Ammon's horn (tissue), 1 donor: ENCODE results near the gene MACROD2.
A peak's percentile ranks its signal among the peaks of the same experiment; 100 is the strongest.
"Not testable (repeated sequence)": the region's sequence is repeated elsewhere in the genome, so short reads cannot be mapped to it uniquely, and the experiment has no call there.

Experiments
- DNase-seq: peaks from one replicate; pipeline ENCODE4 v3.0.0-alpha.2; 2016; ENCODE audit warnings: low spot score

The MACROD2 gene

GRCh38 chr20:14992961-14993360 is 997.6 kb downstream of the MACROD2 start:
- DNase-seq: no peak

- DNase-seq: no peak
Measured at GRCh38 chr20:14996883-14997672, 1001.8 kb downstream of the MACROD2 start.

- DNase-seq: no peak
Measured at GRCh38 chr20:14997791-14998190, 1002.5 kb downstream of the MACROD2 start.

- no peak for DNase-seq
Measured at GRCh38 chr20:15005300-15005986, 1010.1 kb downstream of the MACROD2 start.

- DNase-seq: no peak
Measured at GRCh38 chr20:15011631-15012030, 1016.3 kb downstream of the MACROD2 start.

GRCh38 chr20:15012566-15012965 is 1017.2 kb downstream of the MACROD2 start:
- DNase-seq: peak; percentile 20

DNA sequence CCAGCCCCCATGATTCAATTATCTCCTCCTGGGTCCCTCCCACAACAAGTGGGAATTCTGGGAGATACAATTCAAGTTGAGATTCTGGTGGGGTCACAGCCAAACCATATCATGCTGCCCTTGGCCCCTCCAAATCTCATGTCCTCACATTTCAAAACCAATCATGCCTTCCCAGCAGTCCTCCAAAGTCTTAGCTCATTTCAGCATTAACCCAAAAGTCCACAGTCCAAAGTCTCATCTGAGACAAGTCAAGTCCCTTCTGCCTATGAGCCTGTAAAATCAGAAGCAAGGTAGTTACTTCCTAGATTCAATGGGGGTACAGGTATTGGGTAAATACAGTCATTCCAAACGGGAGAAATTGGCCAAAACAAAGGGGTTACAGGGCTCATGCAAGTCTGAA is 1021.6 kb downstream of the MACROD2 start:
- DNase-seq: not testable (repeated sequence)

DNA sequence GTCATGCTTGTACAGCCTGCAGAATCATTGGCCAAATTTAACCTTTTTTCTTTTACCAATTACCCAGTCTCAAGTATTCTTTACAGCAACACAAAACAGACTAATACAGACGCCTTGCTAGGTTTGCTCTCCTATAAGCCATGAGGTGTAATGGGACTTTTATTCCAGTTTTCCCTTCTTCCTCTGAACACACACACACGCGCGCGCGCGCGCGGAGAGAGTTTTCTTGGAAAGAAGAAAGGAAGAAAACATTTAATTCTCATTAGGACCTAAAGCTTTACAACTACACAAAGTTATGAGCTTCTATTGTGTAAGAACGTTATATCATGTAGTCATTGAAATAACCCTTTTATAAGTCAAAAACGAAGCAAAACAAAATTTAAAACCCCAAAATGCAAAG is 1023.6 kb downstream of the MACROD2 start:
- no peak for DNase-seq

DNA sequence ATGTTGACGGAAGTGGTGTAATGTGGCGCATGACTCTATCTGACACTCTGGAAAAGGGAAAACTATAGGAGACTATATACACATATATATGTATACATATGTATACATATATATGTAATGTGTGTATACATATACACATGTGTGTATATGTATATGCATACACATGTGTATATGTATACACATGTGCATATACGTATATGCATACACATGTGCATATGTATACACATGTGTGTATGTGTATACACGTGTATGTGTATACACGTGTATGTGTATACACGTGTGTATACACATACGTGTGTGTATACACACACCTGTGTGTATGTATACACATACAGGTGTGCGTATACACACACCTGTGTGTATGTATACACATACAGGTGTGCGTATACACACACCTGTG is 1025.5 kb downstream of the MACROD2 start:
- DNase-seq: no peak

DNA sequence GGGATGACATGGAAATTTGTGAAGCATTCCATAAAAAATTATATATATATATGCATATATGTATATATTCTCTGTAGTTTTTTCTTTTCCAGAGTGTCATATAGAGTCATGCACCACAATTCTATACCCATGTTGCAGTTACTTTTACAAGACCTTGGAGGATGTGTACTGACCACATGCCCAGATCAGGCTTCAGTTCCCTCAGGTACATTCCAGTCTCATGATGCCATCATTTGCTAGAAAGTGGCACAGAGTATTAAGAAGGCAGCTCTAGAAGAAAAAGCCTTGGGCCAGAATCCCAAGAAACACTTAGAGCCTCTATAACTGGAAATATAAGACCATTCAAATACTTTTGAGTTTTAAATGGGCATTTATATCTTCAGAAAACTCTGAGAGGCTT is 1027.6 kb downstream of the MACROD2 start:
- no peak for DNase-seq

GRCh38 chr20:15026759-15027158 is 1031.4 kb downstream of the MACROD2 start:
- no peak for DNase-seq

DNA sequence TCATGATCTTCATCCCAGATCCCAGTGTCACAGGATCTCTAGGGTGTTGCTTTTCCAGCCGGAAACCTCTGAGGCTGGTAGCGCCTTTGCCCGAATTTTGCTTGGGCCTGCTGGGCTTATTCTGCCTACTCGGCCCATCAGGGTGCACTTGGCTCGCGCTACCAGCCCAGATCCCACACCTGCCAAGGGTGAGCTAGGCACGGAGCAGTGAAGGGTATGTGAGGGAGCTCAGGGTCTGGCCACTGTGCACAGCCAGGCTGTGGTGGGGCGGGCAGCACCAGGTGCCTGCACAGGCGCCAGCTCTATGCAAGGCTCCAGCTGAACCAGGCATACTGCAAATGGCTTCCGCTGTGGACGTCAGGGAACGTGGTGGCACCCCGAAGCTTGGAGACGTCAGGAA is 1035.5 kb downstream of the MACROD2 start:
- DNase-seq: no peak

DNA sequence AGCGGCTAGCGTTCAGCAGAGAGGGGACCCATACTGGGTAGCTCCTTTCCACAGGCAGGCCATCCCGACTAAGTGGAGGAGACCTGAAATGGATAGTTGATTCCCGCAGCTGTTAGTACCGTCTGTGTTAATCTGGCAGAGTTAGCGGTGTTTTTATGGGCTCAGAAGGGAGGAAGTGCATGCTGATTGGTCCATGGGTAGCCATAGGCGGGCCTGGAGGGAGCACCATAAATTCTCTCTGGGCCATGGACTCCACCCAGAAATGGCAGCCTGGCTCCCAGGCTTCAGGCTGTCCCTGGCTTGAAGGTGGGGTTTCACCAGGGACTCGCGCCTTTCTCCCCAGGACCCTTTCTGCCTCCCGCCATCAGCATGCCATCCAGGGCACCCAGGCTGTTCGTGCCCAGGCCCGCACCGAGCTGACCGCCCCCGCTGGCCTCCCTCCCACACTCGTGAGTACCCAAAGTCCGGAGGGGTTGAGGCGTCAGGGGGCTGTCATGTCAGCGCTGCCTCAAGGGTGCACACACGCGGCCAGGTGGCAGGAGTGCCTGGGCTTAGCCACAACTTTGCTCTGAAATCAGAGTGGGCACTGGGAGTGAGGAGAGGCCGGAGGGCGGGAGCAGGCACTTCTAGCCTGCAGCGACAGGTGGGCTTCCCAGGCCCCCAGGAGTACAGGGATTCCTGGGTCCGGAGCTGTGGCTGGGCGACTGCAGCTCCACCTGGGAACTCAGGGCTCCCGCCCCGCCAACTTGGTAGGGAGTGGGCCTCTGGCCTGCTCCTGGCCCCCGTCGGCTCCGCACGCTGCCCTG is 1036.4 kb downstream of the MACROD2 start:
- DNase-seq: no peak

- no peak for DNase-seq
Measured at GRCh38 chr20:15032352-15032622, 1037.0 kb downstream of the MACROD2 start.

- no peak for DNase-seq
Measured at GRCh38 chr20:15033269-15033668, 1038.0 kb downstream of the MACROD2 start.

- no peak for DNase-seq
Measured at GRCh38 chr20:15033891-15034290, 1038.6 kb downstream of the MACROD2 start.

DNA sequence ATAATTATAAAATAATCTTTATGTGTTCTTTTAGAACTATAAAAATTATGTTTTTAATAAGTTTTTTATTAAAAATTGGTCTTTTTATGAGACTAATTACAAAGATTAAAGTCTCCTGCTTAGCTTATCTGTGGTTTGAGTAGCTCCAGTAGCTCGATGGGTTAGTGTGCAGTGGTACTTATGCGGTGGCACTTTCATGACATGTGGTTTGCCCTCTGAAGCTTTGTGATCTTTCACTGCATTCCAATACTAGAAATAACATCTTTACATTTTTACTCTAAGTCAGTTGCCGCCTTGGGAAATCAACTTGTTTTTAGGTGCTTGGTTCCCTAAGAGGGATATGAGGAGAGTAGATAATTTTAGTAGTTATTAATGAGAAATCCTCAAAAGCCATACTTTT is 1041.6 kb downstream of the MACROD2 start:
- DNase-seq: no peak

DNA sequence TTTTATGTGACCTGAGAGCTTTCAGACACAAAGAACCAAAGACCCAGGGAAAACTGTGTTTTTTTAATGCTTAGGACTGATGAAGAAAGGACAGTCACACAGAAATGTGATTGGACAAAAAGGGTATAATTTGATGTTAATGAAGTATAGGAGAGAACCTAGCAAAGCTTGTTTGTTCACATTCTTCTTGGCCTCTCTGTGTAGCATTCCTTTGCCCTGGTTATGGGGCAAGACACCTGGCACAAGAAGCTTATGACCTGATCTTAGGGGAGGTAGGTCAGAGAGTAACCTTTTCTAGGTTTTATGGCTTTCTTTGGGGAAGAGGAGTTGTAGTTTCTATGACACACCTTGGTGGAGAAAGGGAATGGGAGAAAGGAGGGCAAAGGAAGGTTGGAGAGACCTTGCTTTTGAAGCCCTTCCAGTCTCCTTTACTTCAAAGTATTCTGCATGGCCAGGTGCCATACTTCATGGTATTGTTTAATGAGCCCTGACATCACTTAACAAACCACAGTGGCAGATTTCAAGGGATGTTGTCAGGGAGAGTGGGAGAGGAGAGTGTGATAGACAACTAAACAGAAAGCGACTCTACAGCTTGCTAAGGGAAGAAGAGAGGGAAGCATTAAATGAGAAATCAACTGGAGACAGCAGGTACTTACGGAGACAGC is 1043.9 kb downstream of the MACROD2 start:
- DNase-seq: no peak

DNA sequence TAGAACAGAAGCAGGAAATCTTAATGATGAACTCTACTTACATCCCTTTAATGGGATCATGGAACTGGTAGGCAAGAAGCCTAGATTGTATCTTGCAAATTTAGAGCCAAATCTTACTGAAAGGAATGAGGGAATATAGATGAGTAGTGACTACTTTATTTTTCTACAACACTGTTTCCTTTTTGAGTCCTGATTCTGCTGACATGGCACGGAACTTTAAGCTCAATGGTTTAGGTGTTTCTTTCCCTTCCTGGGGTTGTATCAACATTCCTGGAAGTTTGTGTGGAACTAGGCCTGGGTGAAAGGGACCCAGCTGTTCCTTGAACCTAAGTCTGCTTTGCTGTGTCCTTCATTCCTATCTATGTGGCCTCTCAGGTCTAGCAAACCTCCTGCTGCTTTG is 1047.4 kb downstream of the MACROD2 start:
- DNase-seq: no peak

DNA sequence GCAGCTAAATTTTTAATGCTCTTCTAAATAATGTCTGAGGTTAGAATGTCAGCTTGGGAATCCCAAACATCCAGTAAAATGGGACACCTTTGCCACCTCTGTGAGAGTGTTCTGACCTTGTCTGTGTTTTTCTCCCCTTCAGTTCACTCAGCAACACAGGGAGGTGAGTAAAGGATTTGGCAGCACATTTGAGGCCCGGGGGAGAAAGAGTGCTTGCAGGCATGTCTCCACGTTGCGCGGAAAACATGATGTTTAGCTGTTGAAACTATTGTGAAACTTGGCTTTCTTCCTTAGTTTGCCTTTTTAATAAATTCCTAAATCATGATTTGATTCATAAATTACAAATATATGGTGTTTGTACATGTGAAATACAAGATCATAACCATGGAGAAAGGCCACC is 1049.9 kb downstream of the MACROD2 start:
- no peak for DNase-seq

- DNase-seq: no peak
Measured at GRCh38 chr20:15047042-15047441, 1051.7 kb downstream of the MACROD2 start.

DNA sequence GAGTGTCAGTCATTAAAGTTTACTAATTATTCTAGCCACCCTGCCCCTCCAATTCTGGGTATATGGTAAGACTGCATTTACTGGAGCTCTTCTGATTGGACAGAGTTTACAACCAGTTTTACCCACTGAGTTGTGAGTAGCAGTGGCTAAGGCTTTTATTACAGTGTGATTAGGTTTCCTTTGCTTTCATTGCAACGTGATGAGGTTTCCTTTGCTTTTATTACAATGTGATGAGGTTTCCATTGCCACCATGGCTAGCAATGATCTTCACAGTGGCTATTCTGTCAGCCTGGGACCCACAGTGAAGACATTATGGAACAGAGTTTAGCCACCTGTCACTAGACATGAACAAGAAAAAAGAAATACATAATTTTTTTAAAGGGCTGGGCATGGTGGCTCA is 1052.3 kb downstream of the MACROD2 start:
- no peak for DNase-seq

- no peak for DNase-seq
Measured at GRCh38 chr20:15056246-15056645, 1060.9 kb downstream of the MACROD2 start.
